CD4-positive, alpha-beta memory T cell (primary cell): Measurements from ENCODE around the gene KCNH2. TPM values are rescaled to one million over a fixed set of nuclear protein-coding genes. Genes with fewer than 3 reads are reported as not detected.

Source experiments
- CTCF ChIA-PET: fragments of 350-600 bp; sonication (Branson Sonifier 250); formaldehyde crosslinking; loops from one replicate; lab custom pipeline; 2021; ENCODE audit warnings: inconsistent platforms; ENCODE audit not compliant: partially characterized antibody; lab: Charles Lee
- POLR2A ChIA-PET: fragments of 350-600 bp; sonication (Branson Sonifier 250); formaldehyde crosslinking; loops from one replicate; lab custom pipeline; 2021; ENCODE audit not compliant: partially characterized antibody; lab: Charles Lee
- DNase-seq, 5 donors: peaks; one replicate each; pipeline versions ENCODE4 v3.0.0 to v3.0.0-alpha.2; 2020 to 2022; ENCODE audit warnings: mixed read lengths in 1 of 5
- H3K27ac ChIP-seq: one replicate; pipeline ENCODE4 v1.7.0; 2013; ENCODE audit warnings: low read depth, low read length
- H3K27me3 ChIP-seq: 2 replicates; pipeline ENCODE4 v1.7.0; 2013; ENCODE audit warnings: mild to moderate bottlenecking, low read length, moderate library complexity; ENCODE audit not compliant: insufficient read depth
- H3K36me3 ChIP-seq: 2 replicates; pipeline ENCODE4 v1.7.0; 2013; ENCODE audit warnings: mild to moderate bottlenecking, low read length, moderate library complexity; ENCODE audit not compliant: insufficient read depth
- H3K4me1 ChIP-seq: 2 replicates; pipeline ENCODE4 v1.7.0; 2013; ENCODE audit warnings: mild to moderate bottlenecking, low read length, moderate library complexity; ENCODE audit not compliant: insufficient read depth
- H3K4me3 ChIP-seq, 2 donors: one replicate each; pipeline ENCODE4 v1.7.0; 2013; ENCODE audit warnings: low read length in 2 of 2, mild to moderate bottlenecking in 1 of 2
- H3K9me3 ChIP-seq, 2 donors: one replicate each; pipeline ENCODE4 v1.7.0; 2013; ENCODE audit warnings: low read length in 2 of 2, control low read depth in 1 of 2; ENCODE audit not compliant: control insufficient read depth in 1 of 2
- H3K27ac Mint-ChIP-seq, 7 donors: one replicate each; pipeline ENCODE4 v1.8.0; 2020 to 2021; ENCODE audit warnings: mixed read lengths in 7 of 7, mild to moderate bottlenecking in 6 of 7, inconsistent platforms in 3 of 7, moderate library complexity in 3 of 7
- H3K27me3 Mint-ChIP-seq, 2 donors: one replicate each; pipeline ENCODE4 v1.8.0; 2020 to 2021; ENCODE audit warnings: mixed read lengths in 2 of 2
- H3K36me3 Mint-ChIP-seq, 2 donors: one replicate each; pipeline ENCODE4 v1.8.0; 2020 to 2021; ENCODE audit warnings: mixed read lengths in 2 of 2, inconsistent platforms in 1 of 2, mild to moderate bottlenecking in 1 of 2
- H3K4me1 Mint-ChIP-seq, 4 donors: one replicate each; pipeline ENCODE4 v1.8.0; 2020 to 2021; ENCODE audit warnings: mixed read lengths in 4 of 4, mild to moderate bottlenecking in 1 of 4
- H3K4me3 Mint-ChIP-seq, 8 donors: one replicate each; pipeline ENCODE4 v1.8.0; 2020 to 2021; ENCODE audit warnings: mixed read lengths in 8 of 8, mild to moderate bottlenecking in 7 of 8, moderate library complexity in 6 of 8, inconsistent platforms in 3 of 8
- H3K9me3 Mint-ChIP-seq, 8 donors: one replicate each; pipeline ENCODE4 v1.8.0; 2020 to 2021; ENCODE audit warnings: mixed read lengths in 8 of 8, mild to moderate bottlenecking in 5 of 8, inconsistent platforms in 3 of 8, moderate library complexity in 1 of 8
- intact Hi-C: fragments of 100-400 bp; cut with micrococcal nuclease; formaldehyde crosslinking; loops from one replicate; pipeline ENCODE4 v1.15.1; 2023
- polyA plus RNA-seq, 2 donors: library from polyadenylated mRNA; unstranded; fragments of 300-500 nt; fragmentation: Illumina TruSeq; gene quantifications; one replicate each; pipeline ENCODE4 v1.2.3, GENCODE V29; 2021
- total RNA-seq, 2 experiments: library from RNA; stranded (reverse); gene quantifications; one replicate each; pipeline ENCODE4 v1.2.3, GENCODE V29; 2021

The KCNH2 gene
- total and polyA plus RNA-seq, 4 experiments from 2014 or later = 1.8 to 2.6 (median 2.4) TPM

DNA sequence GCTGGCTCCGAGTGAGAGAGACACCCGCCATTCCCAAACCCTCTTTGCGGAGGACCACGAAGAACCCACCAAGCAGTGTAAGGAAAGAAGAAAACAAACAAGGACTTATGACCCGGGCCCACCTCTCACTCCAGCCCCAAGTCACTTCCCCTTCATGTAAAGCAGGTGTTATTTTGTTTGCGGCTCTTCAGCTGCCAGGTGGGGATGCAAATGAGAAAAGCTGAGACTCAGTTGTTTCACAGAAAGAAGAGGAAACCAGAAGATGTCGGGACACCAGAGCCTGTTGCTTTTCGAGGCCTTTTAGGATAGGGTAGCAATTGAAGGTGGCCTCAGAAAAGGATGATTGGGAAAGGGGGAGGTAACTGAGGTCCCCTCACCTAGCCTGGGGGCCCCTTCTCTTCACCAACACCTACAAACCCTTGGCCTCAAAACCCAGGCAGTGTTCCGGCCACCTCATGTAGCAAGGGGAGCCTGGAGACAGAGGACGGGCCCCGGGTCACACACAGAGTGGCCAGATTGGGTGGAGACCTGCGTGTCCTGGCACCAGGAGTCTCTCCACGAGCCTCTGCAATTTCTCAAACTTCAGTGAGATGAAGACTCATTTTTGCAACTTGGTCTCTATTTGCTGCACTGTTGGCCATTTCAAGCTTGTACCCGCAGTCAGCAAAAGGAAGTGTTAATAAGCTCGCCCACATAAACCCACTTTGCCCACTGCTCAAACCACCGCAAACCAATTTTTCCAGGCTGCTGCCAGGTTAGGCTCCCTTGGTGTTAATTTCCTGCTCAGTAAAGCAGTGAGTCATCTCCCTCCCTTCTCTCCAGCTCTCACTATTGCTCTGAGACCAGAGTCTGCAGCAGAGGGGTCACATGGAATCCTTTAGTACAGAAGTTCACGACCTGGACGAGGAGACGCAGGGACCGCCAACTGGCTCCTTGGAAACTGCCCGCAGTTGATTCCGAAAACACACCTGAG lies 80.3 kb downstream of the KCNH2 start:
- no peaks in the 10 kb centered on the region for H3K36me3 Mint-ChIP-seq
- intact Hi-C loops = loop anchor here (1.0 kb wide), 4 partner anchors 41 to 214 kb away; no protein-coding TSS in a partner anchor
- H3K4me1 Mint-ChIP-seq = peaks cover 3 to 8% (median 7%) of the 10 kb centered on the region in 4 donors
- H3K27ac Mint-ChIP-seq = no peak overlapping the region
- ChIA-PET POLR2A (interaction anchor here (1.0 to 1.4 kb wide), 3 partner anchors 11 to 214 kb away, joined by 3 to 7 read pairs (median 3); no protein-coding TSS in a partner anchor), CTCF (interaction anchor here (0.6 to 3.3 kb wide), 40 partner anchors 9 to 491 kb away, joined by 3 to 43 read pairs (median 5); partner anchors contain the start of genes AOC1 and NOS3)
- DNase-seq = no peak
- Histone ChIP-seq H3K4me1 (peaks cover 11% of the 10 kb centered on the region), H3K27ac (no peak overlapping the region), H3K9me3 (no peaks in the 10 kb centered on the region), H3K27me3 (peaks cover 13% of the 10 kb centered on the region), H3K4me3 (no peak overlapping the region), H3K36me3 (no peaks in the 10 kb centered on the region)
- peaks cover 0 to 5% (median 0%) of the 10 kb centered on the region in 8 donors for H3K9me3 Mint-ChIP-seq
- peaks cover 23 to 38% of the 10 kb centered on the region in 2 donors for H3K27me3 Mint-ChIP-seq
- peak overlapping the region in 4 of 8 donors; percentile 1 to 40 (median 20) for H3K4me3 Mint-ChIP-seq

- H3K4me3 Mint-ChIP-seq = no peak overlapping the region
- peaks cover 21 to 32% of the 10 kb centered on the region in 2 donors for H3K27me3 Mint-ChIP-seq
- Histone ChIP-seq H3K36me3 (no peaks in the 10 kb centered on the region), H3K27ac (no peak overlapping the region), H3K27me3 (peaks cover 13% of the 10 kb centered on the region), H3K9me3 (no peaks in the 10 kb centered on the region), H3K4me1 (peaks cover 11% of the 10 kb centered on the region), H3K4me3 (no peak overlapping the region)
- DNase-seq = no peak
- ChIA-PET CTCF (interaction anchor here (1.1 to 3.3 kb wide), 3 partner anchors 89 to 213 kb away, joined by 4 to 43 read pairs (median 42); no protein-coding TSS in a partner anchor), POLR2A (no interaction called here)
- peaks cover 3 to 8% (median 7%) of the 10 kb centered on the region in 4 donors for H3K4me1 Mint-ChIP-seq
- H3K36me3 Mint-ChIP-seq = no peaks in the 10 kb centered on the region
- H3K9me3 Mint-ChIP-seq = peaks cover 0 to 5% (median 0%) of the 10 kb centered on the region in 8 donors
- no peak overlapping the region for H3K27ac Mint-ChIP-seq
- intact Hi-C loops = no loop called here
Measured at GRCh38 chr7:150896562-150897209, 81.4 kb downstream of the KCNH2 start.

DNA sequence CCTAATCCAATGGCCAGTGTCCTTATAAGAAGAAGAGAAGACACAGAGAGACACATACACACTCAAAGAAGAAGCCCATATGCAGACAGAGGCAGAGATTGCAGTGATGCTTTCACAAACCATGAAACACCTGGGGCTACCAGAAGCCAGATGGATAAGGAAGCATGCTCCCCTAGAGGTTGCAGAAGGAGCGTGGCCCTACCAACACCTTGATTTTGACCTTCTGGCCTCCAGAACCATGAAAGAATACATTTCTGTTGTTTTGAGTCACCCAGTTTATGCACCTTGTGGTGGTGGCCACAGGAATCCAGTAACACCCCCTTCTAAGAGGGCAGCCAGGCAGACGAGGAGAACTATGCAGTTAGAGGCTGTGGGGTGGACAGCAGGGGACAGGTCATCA lies 82.3 kb downstream of the KCNH2 start:
- Mint-ChIP-seq H3K9me3 (peaks cover 0 to 5% (median 0%) of the 10 kb centered on the region in 8 donors), H3K36me3 (no peaks in the 10 kb centered on the region), H3K4me1 (peaks cover 3 to 8% (median 7%) of the 10 kb centered on the region in 4 donors), H3K4me3 (no peak overlapping the region), H3K27me3 (peaks cover 20 to 30% of the 10 kb centered on the region in 2 donors), H3K27ac (peak overlapping the region in 1 of 7 donors; percentile 14)
- Histone ChIP-seq H3K9me3 (no peaks in the 10 kb centered on the region), H3K36me3 (no peaks in the 10 kb centered on the region), H3K27ac (no peak overlapping the region), H3K27me3 (peaks cover 13% of the 10 kb centered on the region), H3K4me3 (no peak overlapping the region), H3K4me1 (peaks cover 11% of the 10 kb centered on the region)
- ChIA-PET CTCF (interaction anchor here (1.1 to 3.3 kb wide), 2 partner anchors 90 to 93 kb away, joined by 4 to 42 read pairs; no protein-coding TSS in a partner anchor), POLR2A (no interaction called here)
- intact Hi-C loops = no loop called here
- no peak for DNase-seq

Other genes with a start within 250 kb of the KCNH2 start
- gene GIMAP5, start 240.9 kb downstream of the KCNH2 start, total RNA-seq = 100 to 1,000 TPM; 296 to 297 TPM
- gene GIMAP5, start 240.9 kb downstream of the KCNH2 start, polyA plus RNA-seq = 100 to 1,000 TPM; 415 to 679 TPM
- gene TMEM176B, start 178.0 kb downstream of the KCNH2 start, total RNA-seq = 1 to 10 TPM; 1.6 to 2.3 TPM
- not detected for gene TMEM176B, start 178.0 kb downstream of the KCNH2 start, polyA plus RNA-seq
- 1 to 10 TPM; 1.1 to 2.6 TPM for gene TMEM176A, start 177.6 kb downstream of the KCNH2 start, total RNA-seq
- gene TMEM176A, start 177.6 kb downstream of the KCNH2 start, polyA plus RNA-seq = under 1 TPM in 1 of 2 donors, not detected in 1; 0.26 TPM
- gene AOC1, start 125.8 kb downstream of the KCNH2 start, total RNA-seq = not detected
- not detected for gene AOC1, start 125.8 kb downstream of the KCNH2 start, polyA plus RNA-seq
- gene NOS3, start 12.7 kb upstream of the KCNH2 start, total RNA-seq = 1 to 10 TPM; 4.0 to 4.6 TPM
- gene NOS3, start 12.7 kb upstream of the KCNH2 start, polyA plus RNA-seq = 10 to 100 TPM in 1 of 2 donors, 1 to 10 TPM in 1; 6.6 to 14.9 TPM
- gene ATG9B, start 46.2 kb upstream of the KCNH2 start, total RNA-seq = 10 to 100 TPM; 29.3 to 29.9 TPM
- 10 to 100 TPM; 16.9 to 36.6 TPM for gene ATG9B, start 46.2 kb upstream of the KCNH2 start, polyA plus RNA-seq
- 10 to 100 TPM; 71.2 to 75.8 TPM for gene ABCB8, start 50.1 kb upstream of the KCNH2 start, total RNA-seq
- gene ABCB8, start 50.1 kb upstream of the KCNH2 start, polyA plus RNA-seq = 10 to 100 TPM; 17.8 to 22.8 TPM
- gene ASIC3, start 70.2 kb upstream of the KCNH2 start, total RNA-seq = 10 to 100 TPM; 10.6 to 11.6 TPM
- gene ASIC3, start 70.2 kb upstream of the KCNH2 start, polyA plus RNA-seq = not detected
- 1 to 10 TPM; 6.3 to 7.5 TPM for gene CDK5, start 79.6 kb upstream of the KCNH2 start, total RNA-seq
- gene CDK5, start 79.6 kb upstream of the KCNH2 start, polyA plus RNA-seq = 10 to 100 TPM; 10.8 to 15.2 TPM
- gene SLC4A2, start 81.3 kb upstream of the KCNH2 start, total RNA-seq = 10 to 100 TPM; 82.7 to 84.7 TPM
- 10 to 100 TPM; 12.8 to 24.3 TPM for gene SLC4A2, start 81.3 kb upstream of the KCNH2 start, polyA plus RNA-seq
- gene FASTK, start 102.5 kb upstream of the KCNH2 start, total RNA-seq = 100 to 1,000 TPM; 123 to 126 TPM
- 10 to 100 TPM; 51.2 to 62.2 TPM for gene FASTK, start 102.5 kb upstream of the KCNH2 start, polyA plus RNA-seq
- 10 to 100 TPM; 42.6 to 48.7 TPM for gene TMUB1, start 105.2 kb upstream of the KCNH2 start, total RNA-seq
- 10 to 100 TPM; 48.9 to 66.7 TPM for gene TMUB1, start 105.2 kb upstream of the KCNH2 start, polyA plus RNA-seq
- gene AGAP3, start 108.2 kb upstream of the KCNH2 start, total RNA-seq = 10 to 100 TPM; 52.9 to 65.8 TPM
- 1 to 10 TPM; 3.0 to 9.5 TPM for gene AGAP3, start 108.2 kb upstream of the KCNH2 start, polyA plus RNA-seq
- not detected for gene GBX1, start 189.4 kb upstream of the KCNH2 start, total RNA-seq
- gene GBX1, start 189.4 kb upstream of the KCNH2 start, polyA plus RNA-seq = not detected
- not detected for gene ASB10, start 208.9 kb upstream of the KCNH2 start, total RNA-seq
- not detected for gene ASB10, start 208.9 kb upstream of the KCNH2 start, polyA plus RNA-seq
- gene H2BK1, start 232.2 kb upstream of the KCNH2 start, total RNA-seq = 1 to 10 TPM; 4.9 to 6.9 TPM
- gene H2BK1, start 232.2 kb upstream of the KCNH2 start, polyA plus RNA-seq = not detected
- 10 to 100 TPM; 31.4 to 35.7 TPM for gene ABCF2, start 248.9 kb upstream of the KCNH2 start, total RNA-seq
- 10 to 100 TPM; 33.0 to 37.3 TPM for gene ABCF2, start 248.9 kb upstream of the KCNH2 start, polyA plus RNA-seq